Gastroesophageal sphincter (tissue), 4 donors: Measurements from ENCODE around the gene ZEB1. TPM values are rescaled to one million over a fixed set of nuclear protein-coding genes. Genes with fewer than 3 reads are reported as not detected.

Experiments
- ATAC-seq: fragments of 150-250 bp; one replicate; pipeline ENCODE4 v1.9.1; 2016; ENCODE audit warnings: mild to moderate bottlenecking, moderate library complexity
- H3K27ac ChIP-seq, 4 donors: fragments of 200-600 bp; sonication (generic) in 3 of 4; 1 replicate in 3 of 4; 2 replicates in 1 of 4; pipeline ENCODE4 v1.5.1; 2016 to 2019
- H3K27me3 ChIP-seq: fragments of 200-600 bp; sonication (generic); one replicate; pipeline ENCODE4 v1.5.1; 2019
- H3K36me3 ChIP-seq, 2 donors: fragments of 200-600 bp; sonication (generic); one replicate each; pipeline ENCODE4 v1.5.1; 2019; ENCODE audit warnings: control low read depth in 1 of 2
- H3K4me1 ChIP-seq, 3 donors: fragments of 200-600 bp; sonication (generic); 1 replicate in 2 of 3; 2 replicates in 1 of 3; pipeline ENCODE4 v1.5.1; 2016 to 2019; ENCODE audit warnings: control low read depth in 2 of 3
- H3K4me3 ChIP-seq, 2 donors: fragments of 200-600 bp; sonication (generic); one replicate each; pipeline ENCODE4 v1.5.1; 2019; ENCODE audit warnings: mild to moderate bottlenecking in 1 of 2, moderate library complexity in 1 of 2
- H3K9me3 ChIP-seq, 3 donors: fragments of 200-600 bp; sonication (generic); one replicate each; pipeline ENCODE4 v1.5.1; 2017 to 2019; ENCODE audit warnings: control low read depth in 2 of 3
- EP300 ChIP-seq: sonication (generic); formaldehyde crosslinking; IDR thresholded peaks from one replicate; pipeline ENCODE4 v1.6.1; 2017; ENCODE audit warnings: antibody characterized with exemption, mild to moderate bottlenecking
- POLR2A ChIP-seq, 2 donors: fragments of 450-650 bp; IDR thresholded peaks; one replicate each; pipeline ENCODE4 v1.6.1; 2017; ENCODE audit warnings: antibody characterized with exemption in 2 of 2, mild to moderate bottlenecking in 2 of 2, moderate library complexity in 1 of 2
- POLR2AphosphoS5 ChIP-seq: sonication (generic); formaldehyde crosslinking; IDR thresholded peaks from one replicate; pipeline ENCODE4 v1.6.1; 2017; ENCODE audit warnings: antibody characterized with exemption
- WGBS, 2 donors: methylation state at CpG; one replicate each; pipeline ENCODE4 v1.1.5; 2018; ENCODE audit warnings: low coverage in 1 of 2; 5-methylcytosine and 5-hydroxymethylcytosine counted together
- total RNA-seq, 4 donors: library from RNA; depleted of rRNA; stranded (reverse); fragments of >200 nt; gene quantifications; one replicate each; pipeline ENCODE4 v1.1.0, GENCODE V29; 2016
- TF ChIP-seq, protein P1 (sequence below), 4 experiments: fragments of 200-600 bp in 2 of 4; fragments of 450-650 bp in 2 of 4; sonication (generic) in 1 of 4; IDR thresholded peaks; one replicate each; pipeline ENCODE4 v1.5.1; 2017 to 2019; ENCODE audit warnings: antibody characterized with exemption in 4 of 4, mild to moderate bottlenecking in 2 of 4, moderate library complexity in 2 of 4

ZEB1 gene
- total RNA-seq, 4 donors from 2014 or later: 191 to 219 (median 198) TPM

DNA sequence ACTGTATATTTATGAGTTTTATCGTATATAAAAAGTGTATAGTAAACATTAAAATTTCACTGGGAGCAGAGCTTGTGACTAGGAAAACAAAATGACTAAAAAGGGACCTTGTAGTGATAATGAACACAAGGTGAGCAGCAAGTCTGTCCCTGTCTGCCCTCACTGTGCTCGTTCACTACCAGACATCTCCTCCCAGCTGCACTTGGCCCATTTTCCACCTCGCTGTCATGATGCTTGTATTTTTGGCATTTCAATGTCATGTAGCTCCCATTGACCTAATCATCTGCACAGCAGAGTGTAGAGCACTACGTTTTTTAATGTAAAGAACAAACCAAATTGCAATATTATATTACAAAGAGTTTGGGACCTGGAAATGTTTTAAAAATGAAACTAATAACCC lies 207.2 kb downstream of the ZEB1 start:
- TF ChIP-seq EP300: no peak
- TF ChIP-seq POLR2A (IDR thresholded peaks at IDR 0.05): no peak
- no peak for TF ChIP-seq POLR2AphosphoS5
- TF ChIP-seq, protein P1, sequence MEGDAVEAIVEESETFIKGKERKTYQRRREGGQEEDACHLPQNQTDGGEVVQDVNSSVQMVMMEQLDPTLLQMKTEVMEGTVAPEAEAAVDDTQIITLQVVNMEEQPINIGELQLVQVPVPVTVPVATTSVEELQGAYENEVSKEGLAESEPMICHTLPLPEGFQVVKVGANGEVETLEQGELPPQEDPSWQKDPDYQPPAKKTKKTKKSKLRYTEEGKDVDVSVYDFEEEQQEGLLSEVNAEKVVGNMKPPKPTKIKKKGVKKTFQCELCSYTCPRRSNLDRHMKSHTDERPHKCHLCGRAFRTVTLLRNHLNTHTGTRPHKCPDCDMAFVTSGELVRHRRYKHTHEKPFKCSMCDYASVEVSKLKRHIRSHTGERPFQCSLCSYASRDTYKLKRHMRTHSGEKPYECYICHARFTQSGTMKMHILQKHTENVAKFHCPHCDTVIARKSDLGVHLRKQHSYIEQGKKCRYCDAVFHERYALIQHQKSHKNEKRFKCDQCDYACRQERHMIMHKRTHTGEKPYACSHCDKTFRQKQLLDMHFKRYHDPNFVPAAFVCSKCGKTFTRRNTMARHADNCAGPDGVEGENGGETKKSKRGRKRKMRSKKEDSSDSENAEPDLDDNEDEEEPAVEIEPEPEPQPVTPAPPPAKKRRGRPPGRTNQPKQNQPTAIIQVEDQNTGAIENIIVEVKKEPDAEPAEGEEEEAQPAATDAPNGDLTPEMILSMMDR (IDR thresholded peaks at IDR 0.05): no peak
- Histone ChIP-seq H3K4me1 (peaks cover 0 to 15% (median 0%) of the 10 kb centered on the region in 3 donors), H3K27me3 (no peaks in the 10 kb centered on the region), H3K4me3 (no peak overlapping the region), H3K9me3 (no peaks in the 10 kb centered on the region), H3K27ac (no peak overlapping the region), H3K36me3 (peaks cover 0 to 61% of the 10 kb centered on the region in 2 donors)
- ATAC-seq: no peak
- WGBS, 2 donors: 64 to 71% methylated on average over 4 of the region's 4 CpGs

- peaks cover 0 to 56% of the 10 kb centered on the region in 2 donors for H3K36me3 ChIP-seq
- TF ChIP-seq POLR2A (IDR thresholded peaks at IDR 0.05) (no peak), POLR2AphosphoS5 (no peak), EP300 (no peak)
- TF ChIP-seq, protein P1 (IDR thresholded peaks at IDR 0.05): no peak
- no peak for ATAC-seq
Measured at GRCh38 chr10:31526681-31527080, 207.7 kb downstream of the ZEB1 start.

DNA sequence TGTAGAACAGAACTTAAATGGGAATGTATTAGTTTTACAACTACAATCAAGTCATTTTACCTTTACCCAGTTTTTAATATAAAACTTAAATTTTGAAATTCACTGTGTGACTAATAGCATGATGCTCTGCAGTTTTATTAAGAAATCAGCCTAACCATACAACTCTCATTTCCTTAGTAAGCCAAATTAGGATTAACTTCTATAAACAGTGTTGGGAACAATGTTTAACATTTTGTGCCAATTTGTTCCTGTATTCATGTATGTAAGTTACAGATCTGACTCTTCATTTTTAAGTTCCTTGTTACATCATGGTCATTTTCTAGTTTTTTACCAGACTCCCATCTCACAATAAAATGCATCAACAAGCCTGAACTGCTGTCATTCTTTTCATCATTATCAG lies 209.8 kb downstream of the ZEB1 start:
- Histone ChIP-seq H3K27me3 (no peaks in the 10 kb centered on the region), H3K4me3 (no peak overlapping the region), H3K36me3 (peaks cover 0 to 37% of the 10 kb centered on the region in 2 donors), H3K27ac (peak overlapping the region in 1 of 4 donors; percentile 46), H3K9me3 (no peaks in the 10 kb centered on the region), H3K4me1 (peaks cover 0 to 15% (median 0%) of the 10 kb centered on the region in 3 donors)
- peak; percentile 81 for TF ChIP-seq POLR2AphosphoS5
- TF ChIP-seq, protein P1 (IDR thresholded peaks at IDR 0.05): no peak
- TF ChIP-seq POLR2A (IDR thresholded peaks at IDR 0.05): no peak
- no peak for TF ChIP-seq EP300
- peak; percentile 39 for ATAC-seq

More at GRCh38 chr10:31526681-31527080, 207.7 kb downstream of the ZEB1 start:
- no peaks in the 10 kb centered on the region for H3K9me3 ChIP-seq
- 80% methylated on average over 1 to 9 of the region's 11 CpGs for WGBS, 2 donors
- H3K27me3 ChIP-seq: no peaks in the 10 kb centered on the region
- peaks cover 0 to 15% (median 0%) of the 10 kb centered on the region in 3 donors for H3K4me1 ChIP-seq
- H3K27ac ChIP-seq: no peak overlapping the region
- no peak overlapping the region for H3K4me3 ChIP-seq

GRCh38 chr10:31536302-31536701 lies 217.3 kb downstream of the ZEB1 start:
- peak; percentile 19 for TF ChIP-seq POLR2AphosphoS5
- no peak for TF ChIP-seq EP300
- TF ChIP-seq, protein P1 (IDR thresholded peaks at IDR 0.05): no peak

DNA sequence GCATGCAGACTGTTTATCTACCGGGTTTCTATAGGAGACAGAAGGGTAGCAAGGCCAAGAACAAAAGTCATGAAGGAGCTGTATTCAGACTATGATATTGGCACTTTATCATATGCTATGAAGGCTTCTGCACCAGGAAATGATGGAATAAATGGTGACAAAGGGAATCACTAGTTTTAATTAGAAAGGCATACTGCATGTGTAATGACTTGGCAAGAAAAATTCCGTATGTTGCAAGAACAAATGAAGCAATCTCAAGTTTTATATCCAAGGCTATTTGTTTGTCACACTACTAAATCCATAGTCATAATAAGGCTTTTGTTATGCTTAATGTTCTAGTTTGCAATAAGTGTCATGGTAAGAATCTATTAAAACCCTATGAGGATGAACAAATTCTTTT lies 230.9 kb downstream of the ZEB1 start:
- H3K27me3 ChIP-seq: no peaks in the 10 kb centered on the region
- H3K9me3 ChIP-seq: no peaks in the 10 kb centered on the region
- ATAC-seq: peak; percentile 31
- no peaks in the 10 kb centered on the region for H3K36me3 ChIP-seq
- H3K4me1 ChIP-seq: no peaks in the 10 kb centered on the region
- TF ChIP-seq, protein P1 (IDR thresholded peaks at IDR 0.05): no peak
- TF ChIP-seq POLR2A (IDR thresholded peaks at IDR 0.05): no peak
- TF ChIP-seq POLR2AphosphoS5: no peak
- no peak for TF ChIP-seq EP300
- WGBS, 2 donors: 53 to 79% methylated on average over 2 of the region's 2 CpGs
- no peak overlapping the region for H3K27ac ChIP-seq
- H3K4me3 ChIP-seq: no peak overlapping the region

More at GRCh38 chr10:31536302-31536701, 217.3 kb downstream of the ZEB1 start:
- no peak for ATAC-seq
- WGBS, 2 donors: 8% methylated on average over 1 to 2 of the region's 3 CpGs
- H3K36me3 ChIP-seq: no peaks in the 10 kb centered on the region
- no peaks in the 10 kb centered on the region for H3K9me3 ChIP-seq
- no peak overlapping the region for H3K4me3 ChIP-seq
- H3K27ac ChIP-seq: no peak overlapping the region
- H3K27me3 ChIP-seq: no peaks in the 10 kb centered on the region
- no peaks in the 10 kb centered on the region for H3K4me1 ChIP-seq
